Cardiac muscle cell (in vitro differentiated cells and primary cell): ENCODE data around the gene NTMT1. TPM values are rescaled to one million over a fixed set of nuclear protein-coding genes. Genes with fewer than 3 reads are reported as not detected.

Experiments used
- DNase-seq, 2 donors: peaks; one replicate each; pipeline versions ENCODE4 v3.0.0 to v3.0.0-alpha.2; 2010 to 2017; ENCODE audit warnings: low read depth in 1 of 2, low spot score in 1 of 2
- H3K27ac ChIP-seq: fragments of 200-600 bp; sonication (generic); 2 replicates; pipeline ENCODE4 v1.5.1; 2016
- H3K27me3 ChIP-seq: fragments of 200-600 bp; sonication (generic); 2 replicates; pipeline ENCODE4 v1.6.0; 2016; ENCODE audit warnings: control low read depth
- H3K36me3 ChIP-seq: fragments of 200-600 bp; sonication (generic); 2 replicates; pipeline ENCODE4 v1.5.1; 2016; ENCODE audit warnings: control low read depth
- H3K4me1 ChIP-seq: fragments of 200-600 bp; sonication (generic); 2 replicates; pipeline ENCODE4 v1.8.1; 2017; ENCODE audit warnings: low read depth, mild to moderate bottlenecking, mixed run types
- H3K4me3 ChIP-seq: fragments of 200-600 bp; sonication (generic); 2 replicates; pipeline ENCODE4 v1.5.1; 2016; ENCODE audit warnings: mild to moderate bottlenecking
- H3K9me3 ChIP-seq: fragments of 200-600 bp; sonication (generic); 2 replicates; pipeline ENCODE4 v1.5.1; 2017; ENCODE audit warnings: low read depth, mild to moderate bottlenecking, control low read depth
- CTCF ChIP-seq: IDR thresholded peaks from 2 replicates; pipeline ENCODE4 v1.5.1; 2012; ENCODE audit warnings: low read depth, mild to moderate bottlenecking, low read length
- polyA plus RNA-seq: library from polyadenylated mRNA; unstranded; fragments of >200 nt; fragmentation: Nextera tagmentation; extraction: Ambion mirVana; gene quantifications from 2 replicates; pipeline ENCODE4 v1.2.1, GENCODE V29; 2016
- total RNA-seq: library from RNA; depleted of rRNA; stranded (reverse); fragments of >200 nt; gene quantifications from 2 replicates; pipeline ENCODE4 v1.2.3, GENCODE V29; 2016

Gene NTMT1
- total and polyA plus RNA-seq, 2 experiments from 2014 or later = 35.2 to 77.6 TPM

GRCh38 chr9:129667850-129668249, 41.9 kb downstream of the NTMT1 start:
- no peaks in the 10 kb centered on the region for H3K4me1 ChIP-seq
- H3K9me3 ChIP-seq = no peaks in the 10 kb centered on the region
- H3K27me3 ChIP-seq = peaks cover 26% of the 10 kb centered on the region
- H3K36me3 ChIP-seq = no peaks in the 10 kb centered on the region
- no peak for TF ChIP-seq CTCF
- no peak for DNase-seq
- no peak overlapping the region for H3K27ac ChIP-seq
- H3K4me3 ChIP-seq = no peak overlapping the region

- Histone ChIP-seq H3K27ac (no peak overlapping the region), H3K9me3 (no peaks in the 10 kb centered on the region), H3K4me1 (no peaks in the 10 kb centered on the region), H3K27me3 (peaks cover 16% of the 10 kb centered on the region), H3K36me3 (no peaks in the 10 kb centered on the region), H3K4me3 (no peak overlapping the region)
- TF ChIP-seq CTCF = no peak
- DNase-seq = peak in 1 of 2 donors; percentile 7
Observed at GRCh38 chr9:129669141-129669718, 43.3 kb downstream of the NTMT1 start.

- no peak for TF ChIP-seq CTCF
- Histone ChIP-seq H3K27me3 (peaks cover 8% of the 10 kb centered on the region), H3K9me3 (no peaks in the 10 kb centered on the region), H3K4me1 (no peaks in the 10 kb centered on the region), H3K27ac (no peak overlapping the region), H3K4me3 (no peak overlapping the region), H3K36me3 (no peaks in the 10 kb centered on the region)
- no peak for DNase-seq
Observed at GRCh38 chr9:129669946-129670345, 44.0 kb downstream of the NTMT1 start.

GRCh38 chr9:129671065-129671464, 45.1 kb downstream of the NTMT1 start:
- no peak for DNase-seq
- Histone ChIP-seq H3K27ac (no peak overlapping the region), H3K4me3 (no peak overlapping the region), H3K4me1 (no peaks in the 10 kb centered on the region), H3K27me3 (no peaks in the 10 kb centered on the region), H3K9me3 (no peaks in the 10 kb centered on the region), H3K36me3 (no peaks in the 10 kb centered on the region)
- no peak for TF ChIP-seq CTCF

- Histone ChIP-seq H3K36me3 (no peaks in the 10 kb centered on the region), H3K4me1 (no peaks in the 10 kb centered on the region), H3K4me3 (no peak overlapping the region), H3K9me3 (no peaks in the 10 kb centered on the region), H3K27ac (no peak overlapping the region), H3K27me3 (no peaks in the 10 kb centered on the region)
- no peak for TF ChIP-seq CTCF
- DNase-seq = no peak
Observed at GRCh38 chr9:129671519-129671918, 45.6 kb downstream of the NTMT1 start.
